ENCODE measurements around the gene SLC25A36.

DNA sequence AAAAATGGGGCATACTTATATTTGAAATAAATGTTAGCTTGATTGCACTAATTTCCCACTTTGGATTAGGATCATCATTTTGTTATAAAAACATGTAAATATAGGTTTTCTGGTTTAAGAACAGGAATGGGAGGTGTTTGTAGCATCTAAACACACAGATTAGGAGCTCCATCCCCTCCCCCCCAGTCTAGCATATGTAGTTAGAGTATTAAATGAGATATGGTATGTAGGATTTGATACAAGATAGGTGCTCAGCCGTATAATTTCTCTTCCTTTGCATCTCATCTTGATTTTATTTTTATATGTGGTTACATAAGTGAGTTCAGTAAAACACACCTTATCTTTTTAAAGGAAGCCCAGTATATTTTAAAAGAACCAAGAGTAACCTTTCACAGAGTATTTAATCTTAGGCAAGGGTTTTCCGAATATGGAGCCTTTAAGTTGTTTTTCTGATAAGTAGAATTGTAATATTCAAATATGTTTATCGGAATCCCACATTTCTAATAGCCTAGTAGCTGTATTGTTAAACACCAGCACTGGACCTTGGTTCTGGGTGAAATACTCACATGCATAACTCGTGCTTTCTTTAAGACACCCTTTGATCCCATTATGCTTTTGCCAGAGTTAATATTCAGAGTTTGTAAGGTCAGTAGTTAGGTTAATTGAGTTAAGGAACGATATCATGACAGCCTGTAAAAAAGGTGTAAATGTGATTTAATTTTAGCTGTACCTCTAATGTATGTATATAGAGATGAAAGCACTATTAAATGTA, 2.3 kb downstream of the SLC25A36 start:
- TF ChIP-seq, protein P1, sequence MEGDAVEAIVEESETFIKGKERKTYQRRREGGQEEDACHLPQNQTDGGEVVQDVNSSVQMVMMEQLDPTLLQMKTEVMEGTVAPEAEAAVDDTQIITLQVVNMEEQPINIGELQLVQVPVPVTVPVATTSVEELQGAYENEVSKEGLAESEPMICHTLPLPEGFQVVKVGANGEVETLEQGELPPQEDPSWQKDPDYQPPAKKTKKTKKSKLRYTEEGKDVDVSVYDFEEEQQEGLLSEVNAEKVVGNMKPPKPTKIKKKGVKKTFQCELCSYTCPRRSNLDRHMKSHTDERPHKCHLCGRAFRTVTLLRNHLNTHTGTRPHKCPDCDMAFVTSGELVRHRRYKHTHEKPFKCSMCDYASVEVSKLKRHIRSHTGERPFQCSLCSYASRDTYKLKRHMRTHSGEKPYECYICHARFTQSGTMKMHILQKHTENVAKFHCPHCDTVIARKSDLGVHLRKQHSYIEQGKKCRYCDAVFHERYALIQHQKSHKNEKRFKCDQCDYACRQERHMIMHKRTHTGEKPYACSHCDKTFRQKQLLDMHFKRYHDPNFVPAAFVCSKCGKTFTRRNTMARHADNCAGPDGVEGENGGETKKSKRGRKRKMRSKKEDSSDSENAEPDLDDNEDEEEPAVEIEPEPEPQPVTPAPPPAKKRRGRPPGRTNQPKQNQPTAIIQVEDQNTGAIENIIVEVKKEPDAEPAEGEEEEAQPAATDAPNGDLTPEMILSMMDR (IDR thresholded peaks at IDR 0.05): no peak
- no peak for TF ChIP-seq POLR2A (IDR thresholded peaks at IDR 0.05)
- no peak for TF ChIP-seq EP300 (IDR thresholded peaks at IDR 0.05)
